ENCODE results near the gene ZNF502. TPM values are rescaled to one million over a fixed set of nuclear protein-coding genes. Genes with fewer than 3 reads are reported as not detected.

The ZNF502 gene
- total RNA-seq, 2 experiments from 2014 or later, result 2.4 to 3.0 TPM

DNA sequence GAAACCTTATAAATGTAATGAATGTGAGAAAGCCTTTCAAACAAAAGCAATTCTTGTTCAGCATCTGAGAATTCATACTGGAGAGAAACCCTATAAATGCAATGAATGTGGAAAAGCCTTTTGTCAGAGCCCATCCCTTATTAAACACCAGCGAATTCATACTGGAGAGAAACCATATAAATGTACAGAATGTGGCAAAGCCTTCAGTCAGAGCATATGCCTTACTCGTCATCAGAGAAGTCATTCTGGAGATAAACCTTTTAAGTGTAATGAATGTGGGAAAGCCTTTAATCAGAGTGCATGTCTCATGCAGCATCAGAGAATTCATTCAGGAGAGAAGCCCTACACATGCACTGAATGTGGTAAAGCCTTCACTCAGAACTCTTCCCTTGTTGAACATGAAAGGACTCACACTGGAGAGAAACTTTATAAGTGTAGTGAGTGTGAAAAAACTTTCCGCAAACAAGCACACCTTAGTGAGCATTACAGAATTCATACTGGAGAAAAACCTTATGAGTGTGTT lies 22.2 kb downstream of the ZNF502 start:
- Mint-ChIP-seq H3K27me3 (no peaks in the 10 kb centered on the region), H3K27ac (no peak overlapping the region), H3K4me1 (peaks cover 6% of the 10 kb centered on the region), H3K9me3 (peaks cover 64% of the 10 kb centered on the region), H3K36me3 (peaks cover 71% of the 10 kb centered on the region), H3K4me3 (no peak overlapping the region)
- DNase-seq, result no peak

DNA sequence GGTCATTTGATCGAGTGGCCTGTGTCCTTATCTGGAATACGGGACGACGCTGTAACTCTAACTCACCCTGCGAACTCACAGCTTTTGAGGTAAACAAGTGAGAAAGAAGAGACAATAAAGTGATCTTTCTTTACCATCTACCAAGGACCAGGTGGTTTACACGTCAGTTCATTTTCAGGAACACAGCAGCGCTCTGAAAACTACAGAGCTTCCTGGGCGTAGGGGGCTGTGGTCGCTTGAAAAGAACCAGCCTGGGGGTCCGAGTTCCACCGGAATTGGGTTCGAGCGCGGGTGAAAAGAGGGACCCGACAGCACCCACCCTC lies 48.6 kb downstream of the ZNF502 start:
- Mint-ChIP-seq H3K27ac (peak overlapping the region; percentile 87), H3K36me3 (peaks cover 86% of the 10 kb centered on the region), H3K9me3 (peaks cover 27% of the 10 kb centered on the region), H3K4me3 (peak overlapping the region; percentile 89), H3K4me1 (peaks cover 12% of the 10 kb centered on the region), H3K27me3 (no peaks in the 10 kb centered on the region)
- DNase-seq, result no peak

DNA sequence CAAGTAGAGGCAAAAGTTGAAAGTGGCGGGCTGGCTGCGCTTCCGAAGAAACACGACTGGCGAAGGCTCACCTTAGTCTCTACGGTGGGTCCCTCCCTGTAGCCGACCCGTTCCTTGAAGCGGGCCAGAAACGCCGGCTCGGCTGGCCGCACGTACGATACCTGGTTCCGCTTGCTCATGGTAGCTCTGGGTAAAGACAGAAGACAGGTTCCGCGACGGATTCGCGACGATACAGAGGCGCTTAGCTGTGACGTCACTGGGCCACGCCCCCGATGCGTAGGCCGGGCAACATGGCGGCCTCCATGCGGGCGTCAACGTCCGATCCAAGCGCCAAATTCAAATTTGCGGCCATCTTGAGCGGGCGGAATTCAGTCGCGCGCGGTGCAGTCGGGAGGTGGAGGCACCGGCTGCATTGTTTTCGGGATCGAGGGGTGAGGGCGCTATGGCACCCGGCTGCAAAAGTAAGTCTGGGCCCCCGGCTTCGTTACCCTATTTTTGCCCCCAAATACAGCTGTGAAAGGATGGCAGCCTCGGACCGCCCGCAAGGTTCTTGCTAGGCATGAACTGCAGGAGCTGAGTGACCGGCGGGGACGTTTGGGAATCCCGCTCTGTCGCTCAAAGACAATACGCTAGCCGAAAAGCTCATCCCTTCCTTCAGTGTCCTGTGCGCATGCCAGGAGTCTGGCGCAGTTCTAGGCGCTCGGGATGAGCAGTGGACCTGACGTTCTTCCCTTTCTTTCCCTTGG lies 49.1 kb downstream of the ZNF502 start, which contains the start of the genes KIAA1143 and KIF15:
KIAA1143 (minus strand) TSS at position 196 of the 746 bp plus-strand sequence; CDS start at position 179, 17 bp downstream.
KIF15 (plus strand) TSS at position 371 of the 746 bp plus-strand sequence; CDS start at position 443, 72 bp downstream.
- peak; percentile 95 for DNase-seq
- Mint-ChIP-seq H3K27ac (peak within 1 kb of the TSS; percentile 87), H3K27me3 (peaks cover 2% of the 10 kb centered on the region), H3K36me3 (peaks cover 85% of the 10 kb centered on the region), H3K4me3 (peak within 1 kb of the TSS; percentile 89), H3K9me3 (peaks cover 22% of the 10 kb centered on the region), H3K4me1 (peaks cover 12% of the 10 kb centered on the region)

DNA sequence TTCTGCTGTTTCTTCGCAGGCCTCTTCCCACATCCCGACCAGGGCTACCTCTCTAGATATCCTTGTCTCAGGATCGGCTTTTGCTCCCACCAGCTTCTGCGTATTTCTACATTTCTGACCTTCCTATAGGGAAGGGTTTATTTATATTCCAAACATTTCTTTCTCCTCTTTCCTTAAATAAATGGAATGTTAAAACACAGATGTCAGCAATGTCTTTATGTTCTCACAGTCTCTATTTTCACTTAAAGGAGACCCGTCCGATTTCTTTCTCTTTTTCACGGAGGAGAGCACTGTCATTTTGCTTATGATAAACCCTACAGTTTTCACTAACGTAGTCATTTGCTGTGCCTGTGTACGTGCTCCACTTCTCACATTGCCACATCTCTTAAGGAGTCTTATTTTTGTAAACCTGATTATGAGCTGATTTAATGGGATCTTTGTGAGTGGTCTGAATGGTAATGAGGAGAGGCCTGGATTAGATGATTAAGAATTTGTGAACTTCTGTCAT lies 49.8 kb downstream of the ZNF502 start:
- H3K36me3 Mint-ChIP-seq, result peaks cover 85% of the 10 kb centered on the region
- H3K9me3 Mint-ChIP-seq, result peaks cover 21% of the 10 kb centered on the region
- peak overlapping the region; percentile 87 for H3K27ac Mint-ChIP-seq
- H3K4me1 Mint-ChIP-seq, result peaks cover 10% of the 10 kb centered on the region
- DNase-seq, result no peak
- peaks cover 2% of the 10 kb centered on the region for H3K27me3 Mint-ChIP-seq
- peak overlapping the region; percentile 89 for H3K4me3 Mint-ChIP-seq

DNA sequence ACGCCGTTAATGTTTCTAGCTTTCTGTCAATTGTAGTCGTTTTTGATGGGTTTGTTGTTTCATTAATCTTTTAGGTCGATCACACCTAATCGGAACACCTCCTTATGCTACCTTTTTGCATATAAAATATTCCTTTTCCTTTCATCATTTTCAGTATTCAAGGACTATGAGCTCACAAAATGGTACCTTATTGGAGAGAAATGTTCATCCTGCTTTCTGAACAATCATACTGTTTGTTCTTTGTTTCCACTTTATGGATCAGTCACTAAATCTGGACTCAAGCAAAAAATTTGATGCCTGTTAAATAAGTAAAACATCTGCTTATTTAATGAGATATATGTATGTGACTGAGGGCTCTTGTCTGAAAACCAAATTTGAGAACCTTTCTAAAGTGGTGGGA lies 50.2 kb downstream of the ZNF502 start:
- H3K9me3 Mint-ChIP-seq, result peaks cover 18% of the 10 kb centered on the region
- H3K4me3 Mint-ChIP-seq, result peak overlapping the region; percentile 89
- peak overlapping the region; percentile 87 for H3K27ac Mint-ChIP-seq
- H3K27me3 Mint-ChIP-seq, result peaks cover 2% of the 10 kb centered on the region
- peaks cover 85% of the 10 kb centered on the region for H3K36me3 Mint-ChIP-seq
- no peak for DNase-seq
- peaks cover 9% of the 10 kb centered on the region for H3K4me1 Mint-ChIP-seq

DNA sequence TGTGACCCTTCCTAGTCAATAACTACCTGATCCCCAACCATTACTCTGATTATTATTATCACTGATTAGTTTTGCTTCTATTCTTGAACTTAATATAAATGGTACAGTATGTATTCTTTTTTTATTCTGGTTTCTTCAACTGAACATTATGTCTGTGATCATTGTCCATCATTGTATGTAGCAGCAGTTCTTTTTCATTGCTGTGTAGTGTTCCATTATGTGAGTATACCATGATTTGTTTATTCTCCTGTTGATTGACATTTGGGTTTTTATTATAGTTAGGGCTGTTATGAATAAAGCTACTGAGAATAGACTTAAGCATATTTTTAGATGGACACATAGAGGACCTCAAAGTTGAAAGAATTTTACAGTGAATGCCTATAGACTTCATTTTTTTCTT lies 51.8 kb downstream of the ZNF502 start:
- Mint-ChIP-seq H3K4me1 (peaks cover 5% of the 10 kb centered on the region), H3K9me3 (peaks cover 8% of the 10 kb centered on the region), H3K27ac (no peak overlapping the region), H3K4me3 (no peak overlapping the region), H3K27me3 (peaks cover 2% of the 10 kb centered on the region), H3K36me3 (peaks cover 84% of the 10 kb centered on the region)
- no peak for DNase-seq

DNA sequence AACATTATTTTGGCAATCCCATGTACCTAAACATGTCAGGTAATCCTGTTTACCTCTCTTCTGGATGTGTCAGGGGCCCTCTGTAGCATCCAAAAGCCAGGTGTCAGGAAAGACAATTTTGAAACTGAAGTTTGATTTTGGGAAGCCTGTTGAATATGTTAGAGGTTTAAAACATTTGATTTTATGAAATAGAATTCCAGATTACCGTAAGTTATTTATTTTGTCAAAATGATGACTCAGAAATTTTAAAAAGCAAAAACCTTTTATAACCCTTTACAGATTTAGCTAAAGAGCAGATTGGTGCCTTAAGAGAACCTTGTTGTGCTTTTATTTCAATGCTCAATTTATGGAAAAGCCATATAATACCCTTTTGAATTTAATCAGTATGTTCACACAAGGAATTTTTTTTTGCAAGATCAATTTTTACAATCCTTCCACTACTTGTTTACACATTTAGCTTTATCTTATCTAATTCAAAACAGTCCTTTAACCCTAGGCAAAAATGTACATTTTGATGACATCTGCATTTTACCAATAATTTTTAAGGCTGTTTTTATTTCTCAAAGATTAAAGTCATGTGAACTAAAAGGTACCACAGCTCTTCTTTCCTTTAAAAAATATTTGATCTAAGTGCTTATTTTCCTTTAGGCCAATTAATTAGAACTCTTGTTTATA lies 59.1 kb downstream of the ZNF502 start:
- H3K4me3 Mint-ChIP-seq, result no peak overlapping the region

DNA sequence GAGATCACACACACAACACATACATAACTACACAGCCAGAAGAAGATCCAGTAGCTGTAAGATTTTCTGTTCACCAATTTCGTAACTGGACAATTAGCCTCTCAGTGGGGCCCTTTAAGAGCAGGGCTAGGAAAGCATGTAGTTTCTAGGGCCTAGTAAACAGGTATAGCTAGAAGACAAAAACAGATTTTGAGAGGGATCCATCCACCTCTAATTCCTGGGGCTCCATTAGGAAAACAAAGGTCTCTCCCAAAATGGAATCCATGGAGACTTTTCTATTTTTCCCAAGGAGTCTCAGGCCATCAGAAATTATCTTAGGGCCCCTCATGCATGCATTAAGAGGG lies 59.6 kb downstream of the ZNF502 start:
- Mint-ChIP-seq H3K9me3 (peaks cover 20% of the 10 kb centered on the region), H3K4me1 (no peaks in the 10 kb centered on the region), H3K27ac (no peak overlapping the region), H3K36me3 (peaks cover 83% of the 10 kb centered on the region), H3K27me3 (no peaks in the 10 kb centered on the region), H3K4me3 (no peak overlapping the region)
- DNase-seq, result no peak

More for the DNA sequence above, 59.1 kb downstream of the ZNF502 start:
- no peaks in the 10 kb centered on the region for H3K4me1 Mint-ChIP-seq
- H3K9me3 Mint-ChIP-seq, result peaks cover 20% of the 10 kb centered on the region
- DNase-seq, result no peak
- H3K36me3 Mint-ChIP-seq, result peaks cover 84% of the 10 kb centered on the region
- H3K27me3 Mint-ChIP-seq, result no peaks in the 10 kb centered on the region
- H3K27ac Mint-ChIP-seq, result no peak overlapping the region

Other genes with a start within 250 kb of the ZNF502 start
- gene ZNF445, start 235.0 kb upstream of the ZNF502 start, total RNA-seq, result 10 to 100 TPM; 12.2 to 13.4 TPM
- 1 to 10 TPM; 4.4 to 4.5 TPM for gene ZKSCAN7, start 157.5 kb upstream of the ZNF502 start, total RNA-seq
- gene ZNF660, start 127.7 kb upstream of the ZNF502 start, total RNA-seq, result 1 to 10 TPM in 1 of 2 experiments, under 1 TPM in 1; 0.94 to 1.6 TPM
- 10 to 100 TPM; 10.6 to 11.4 TPM for gene ZNF197, start 87.6 kb upstream of the ZNF502 start, total RNA-seq
- 1 to 10 TPM; 5.8 to 6.9 TPM for gene ZNF35, start 63.9 kb upstream of the ZNF502 start, total RNA-seq
- 1 to 10 TPM; 2.7 to 3.6 TPM for gene ZNF501, start 17.0 kb downstream of the ZNF502 start, total RNA-seq
- gene KIAA1143, start 49.0 kb downstream of the ZNF502 start, total RNA-seq, result 10 to 100 TPM; 37.9 to 47.7 TPM
- gene KIF15, start 49.1 kb downstream of the ZNF502 start, total RNA-seq, result 10 to 100 TPM; 36.2 to 36.7 TPM
- gene TMEM42, start 149.3 kb downstream of the ZNF502 start, total RNA-seq, result 1 to 10 TPM; 6.9 to 7.7 TPM
- not detected for gene TGM4, start 161.9 kb downstream of the ZNF502 start, total RNA-seq

Measured in activated naive CD8-positive, alpha-beta T cell treated with anti-CD3 and anti-CD28 coated beads for 36 hours (primary cell).